ENCODE results near the gene MMP27. TPM values are rescaled to one million over a fixed set of nuclear protein-coding genes. Genes with fewer than 3 reads are reported as not detected.
A peak's percentile ranks its signal among the peaks of the same experiment; 100 is the strongest.
"Not testable (repeated sequence)": the region's sequence is repeated elsewhere in the genome, so short reads cannot be mapped to it uniquely, and the experiment has no call there.

MMP27 gene
- total RNA-seq, 1 donor, result not detected

DNA sequence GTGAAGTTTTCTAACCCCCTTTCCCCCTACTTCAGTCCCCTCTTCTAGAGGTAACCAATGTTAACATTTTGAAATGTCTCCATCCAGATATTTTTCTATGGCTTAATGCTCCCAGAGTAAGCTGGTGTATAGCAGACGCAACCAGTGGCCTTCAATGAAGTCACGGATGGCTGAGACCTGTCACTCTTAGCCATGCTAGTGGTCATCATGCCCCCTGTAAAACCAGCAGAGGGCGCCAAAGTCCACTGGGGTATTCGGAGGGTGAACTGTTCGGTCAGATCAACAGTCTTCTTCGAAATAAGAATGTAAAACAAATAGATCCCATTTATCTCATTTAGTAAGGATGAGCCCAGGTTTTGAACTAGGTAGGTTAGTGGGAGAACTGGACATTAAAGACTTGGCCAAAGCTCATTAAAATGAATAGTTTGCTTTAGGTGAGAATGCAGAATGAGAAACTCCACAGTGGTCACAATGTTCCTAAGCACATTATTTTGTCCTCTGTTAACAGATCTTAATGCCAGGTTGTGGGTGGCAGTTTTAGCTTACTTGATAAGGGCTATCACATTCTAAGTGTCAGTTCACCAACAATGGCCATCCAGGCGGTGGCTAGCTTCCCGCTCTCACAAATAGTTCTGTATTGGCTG lies 27.8 kb upstream of the MMP27 start:
- TF ChIP-seq, protein P1, sequence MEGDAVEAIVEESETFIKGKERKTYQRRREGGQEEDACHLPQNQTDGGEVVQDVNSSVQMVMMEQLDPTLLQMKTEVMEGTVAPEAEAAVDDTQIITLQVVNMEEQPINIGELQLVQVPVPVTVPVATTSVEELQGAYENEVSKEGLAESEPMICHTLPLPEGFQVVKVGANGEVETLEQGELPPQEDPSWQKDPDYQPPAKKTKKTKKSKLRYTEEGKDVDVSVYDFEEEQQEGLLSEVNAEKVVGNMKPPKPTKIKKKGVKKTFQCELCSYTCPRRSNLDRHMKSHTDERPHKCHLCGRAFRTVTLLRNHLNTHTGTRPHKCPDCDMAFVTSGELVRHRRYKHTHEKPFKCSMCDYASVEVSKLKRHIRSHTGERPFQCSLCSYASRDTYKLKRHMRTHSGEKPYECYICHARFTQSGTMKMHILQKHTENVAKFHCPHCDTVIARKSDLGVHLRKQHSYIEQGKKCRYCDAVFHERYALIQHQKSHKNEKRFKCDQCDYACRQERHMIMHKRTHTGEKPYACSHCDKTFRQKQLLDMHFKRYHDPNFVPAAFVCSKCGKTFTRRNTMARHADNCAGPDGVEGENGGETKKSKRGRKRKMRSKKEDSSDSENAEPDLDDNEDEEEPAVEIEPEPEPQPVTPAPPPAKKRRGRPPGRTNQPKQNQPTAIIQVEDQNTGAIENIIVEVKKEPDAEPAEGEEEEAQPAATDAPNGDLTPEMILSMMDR (IDR thresholded peaks at IDR 0.05; ENCODE audit: insufficient read depth, low read depth, low read length), result peak; percentile 83
- peak; percentile 43 for DNase-seq (ENCODE audit: low read depth)
- H3K4me3 ChIP-seq (ENCODE audit: low read depth, low read length), result no peak overlapping the region

DNA sequence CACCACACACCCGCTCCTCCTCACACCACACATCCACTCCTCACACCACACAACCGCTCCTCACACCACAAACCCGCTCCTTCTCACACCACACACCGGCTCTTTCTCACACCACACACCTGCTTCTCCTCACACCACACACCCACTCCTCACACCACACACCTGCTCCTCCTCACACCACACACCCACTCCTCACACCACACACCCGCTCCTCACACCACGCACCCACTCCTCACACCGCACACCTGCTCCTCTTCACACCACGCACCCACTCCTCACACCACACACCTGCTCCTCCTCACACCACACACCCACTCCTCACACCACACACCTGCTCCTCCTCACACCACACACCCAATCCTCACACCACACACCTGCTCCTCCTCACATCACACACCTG lies 25.4 kb upstream of the MMP27 start:
- H3K4me3 ChIP-seq (ENCODE audit: low read depth, low read length); DNase-seq (ENCODE audit: low read depth): not testable (repeated sequence)

- TF ChIP-seq, protein P1 (IDR thresholded peaks at IDR 0.05; ENCODE audit: insufficient read depth, low read depth, low read length), result no peak
- peak; percentile 26 for DNase-seq (ENCODE audit: low read depth)
- no peak overlapping the region for H3K4me3 ChIP-seq (ENCODE audit: low read depth, low read length)
These were observed 24.6 kb upstream of the MMP27 start for GRCh38 chr11:102729849-102730815.

GRCh38 chr11:102727890-102728289 lies 22.3 kb upstream of the MMP27 start:
- TF ChIP-seq, protein P1 (IDR thresholded peaks at IDR 0.05; ENCODE audit: insufficient read depth, low read depth, low read length), result no peak
- H3K4me3 ChIP-seq (ENCODE audit: low read depth, low read length), result no peak overlapping the region
- DNase-seq (ENCODE audit: low read depth), result peak; percentile 64

- no peak for DNase-seq (ENCODE audit: low read depth)
- TF ChIP-seq, protein P1 (IDR thresholded peaks at IDR 0.05; ENCODE audit: insufficient read depth, low read depth, low read length), result no peak
These were observed 19.4 kb upstream of the MMP27 start, which contains the start of gene MMP8 for GRCh38 chr11:102724904-102725500. Gene MMP8, minus strand, starts transcription at chr11:102724954. Its CDS starts 99 bp downstream, at chr11:102724855.

DNA sequence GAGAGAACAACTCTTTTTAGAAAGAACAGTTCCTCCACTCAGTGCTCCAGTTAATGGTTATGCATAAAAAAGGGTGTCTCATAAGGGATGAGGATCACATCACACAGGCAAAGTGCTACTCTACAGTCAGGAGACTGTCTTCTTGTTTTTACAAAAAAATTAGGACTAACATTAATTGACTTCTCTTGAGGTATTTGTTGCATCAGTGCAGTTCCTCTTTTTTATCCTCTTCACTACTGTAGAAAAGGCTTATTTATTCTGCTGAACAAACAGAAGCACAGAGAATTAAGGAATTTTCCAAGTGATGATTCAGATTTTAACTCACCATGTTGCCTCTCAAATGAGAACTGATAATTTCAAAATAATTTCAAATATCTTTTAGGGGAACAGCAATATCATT lies 17.3 kb upstream of the MMP27 start:
- TF ChIP-seq, protein P1 (IDR thresholded peaks at IDR 0.05; ENCODE audit: insufficient read depth, low read depth, low read length), result no peak
- H3K4me3 ChIP-seq (ENCODE audit: low read depth, low read length), result no peak overlapping the region
- no peak for DNase-seq (ENCODE audit: low read depth)

More at GRCh38 chr11:102724904-102725500, 19.4 kb upstream of the MMP27 start, which contains the start of gene MMP8:
- H3K4me3 ChIP-seq (ENCODE audit: low read depth, low read length), result no peak within 1 kb of the TSS
